SKM-1 (cell line): ENCODE measurements around the gene CEP131.

ENCODE experiments used
- DNase-seq: peaks from one replicate; lab custom pipeline; 2025; ENCODE audit not compliant: unreplicated experiment; lab: John Stamatoyannopoulos, UW

The CEP131 gene

GRCh38 chr17:81239714-81240555 is 17.2 kb upstream of the CEP131 start:
- no peak for DNase-seq

GRCh38 chr17:81238815-81239713 is 16.3 kb upstream of the CEP131 start, which contains the start of the genes NDUFAF8 and TEPSIN:
NDUFAF8 (plus strand) TSS chr17:81239318; CDS start chr17:81239364, 46 bp downstream.
TEPSIN (minus strand) TSS chr17:81239055; CDS start chr17:81239033, 22 bp downstream.
- DNase-seq, result peak; percentile 97

GRCh38 chr17:81238490-81238814 is 15.7 kb upstream of the CEP131 start:
- no peak for DNase-seq

DNA sequence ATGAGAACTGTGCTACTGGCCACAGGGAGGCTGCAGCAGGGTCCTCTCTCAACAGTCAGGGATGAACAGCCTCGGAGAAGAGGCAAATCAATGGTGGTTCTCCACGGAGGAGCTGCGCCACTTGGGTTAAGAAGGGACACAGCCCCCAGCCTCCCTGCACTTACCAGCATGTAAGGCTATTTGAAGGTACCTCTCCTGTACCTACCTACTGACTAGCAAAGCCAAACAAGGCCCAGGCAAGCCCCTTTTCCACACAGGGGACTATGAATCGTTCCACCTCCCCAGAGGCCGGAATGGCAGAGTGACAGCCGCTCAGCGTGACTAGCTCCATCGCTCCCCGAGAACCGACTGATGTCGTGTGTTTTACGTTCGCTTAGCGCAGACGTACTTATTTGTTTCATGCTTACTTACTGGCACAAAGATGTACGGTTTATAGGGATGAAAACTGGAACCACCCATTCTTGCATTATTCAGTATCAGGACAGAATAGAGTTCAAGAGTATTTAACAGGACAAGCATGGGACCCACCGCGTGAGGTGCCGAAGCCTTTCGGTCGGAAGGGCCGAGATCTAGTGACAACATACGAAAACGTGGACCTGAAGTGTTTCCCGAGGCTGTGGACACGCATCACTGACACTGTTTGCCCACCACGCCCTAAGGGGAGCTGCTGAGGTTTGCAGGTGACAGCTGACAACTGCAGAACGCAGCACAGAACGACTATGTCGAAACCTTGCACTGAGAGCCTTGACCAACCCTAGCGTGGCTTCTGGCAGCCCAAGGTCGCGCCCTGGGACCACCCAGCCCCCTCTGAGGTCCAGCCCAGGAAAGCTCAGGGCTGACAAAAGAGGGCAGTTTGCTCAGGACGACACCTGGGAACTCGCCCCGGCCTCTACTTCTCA is 15.1 kb upstream of the CEP131 start:
- no peak for DNase-seq

- DNase-seq, result no peak
These were observed 14.0 kb upstream of the CEP131 start for GRCh38 chr17:81236784-81237183.

DNA sequence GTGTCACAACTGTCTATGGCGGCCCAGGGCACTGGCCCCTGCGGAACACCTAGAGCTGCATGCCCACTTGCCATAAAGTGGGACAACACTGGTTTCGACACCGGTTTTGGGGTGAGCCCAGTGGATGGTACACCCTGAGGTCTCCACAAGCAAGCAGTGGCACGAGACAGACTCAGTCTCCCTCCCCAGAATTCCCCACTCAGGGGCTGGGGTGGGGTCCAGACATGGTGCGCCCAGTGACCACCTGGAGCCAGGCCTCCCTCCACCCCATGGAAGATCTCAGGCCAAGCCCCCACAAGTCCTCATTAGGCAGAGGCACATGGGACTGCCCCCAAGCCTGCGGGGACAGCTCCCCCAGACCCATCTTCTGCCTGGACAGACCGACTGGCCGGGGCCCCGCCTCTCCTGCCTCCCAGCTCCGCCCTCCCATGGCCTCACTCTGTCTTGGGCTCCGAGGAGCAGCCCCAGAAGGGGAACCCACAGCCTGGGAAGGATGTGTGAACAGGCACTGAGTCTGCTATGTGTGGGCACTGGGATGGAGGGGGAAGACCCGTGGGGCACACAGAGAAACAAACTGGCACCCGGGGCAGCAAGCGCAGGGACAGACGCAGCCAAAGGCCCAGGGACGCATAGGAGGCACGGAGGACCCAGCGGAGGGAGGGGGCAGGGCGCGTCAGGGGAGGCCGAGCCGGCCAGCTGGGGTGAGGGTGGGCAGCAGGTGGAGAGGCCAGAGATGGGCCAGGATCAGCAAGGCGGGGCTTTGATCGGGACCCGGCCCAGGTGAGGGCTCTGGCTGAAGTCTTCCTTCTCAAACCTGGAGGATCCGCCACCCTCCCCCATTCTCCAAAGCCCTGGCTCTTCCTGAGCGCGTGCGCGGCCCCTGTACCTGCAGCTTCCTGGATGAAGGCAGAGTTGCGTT is 13.3 kb upstream of the CEP131 start:
- DNase-seq, result no peak

- DNase-seq, result no peak
These were observed 12.4 kb upstream of the CEP131 start for GRCh38 chr17:81234940-81235821.

GRCh38 chr17:81234506-81234855 is 11.7 kb upstream of the CEP131 start:
- no peak for DNase-seq

- no peak for DNase-seq
These were observed 11.2 kb upstream of the CEP131 start for GRCh38 chr17:81233811-81234505.

DNA sequence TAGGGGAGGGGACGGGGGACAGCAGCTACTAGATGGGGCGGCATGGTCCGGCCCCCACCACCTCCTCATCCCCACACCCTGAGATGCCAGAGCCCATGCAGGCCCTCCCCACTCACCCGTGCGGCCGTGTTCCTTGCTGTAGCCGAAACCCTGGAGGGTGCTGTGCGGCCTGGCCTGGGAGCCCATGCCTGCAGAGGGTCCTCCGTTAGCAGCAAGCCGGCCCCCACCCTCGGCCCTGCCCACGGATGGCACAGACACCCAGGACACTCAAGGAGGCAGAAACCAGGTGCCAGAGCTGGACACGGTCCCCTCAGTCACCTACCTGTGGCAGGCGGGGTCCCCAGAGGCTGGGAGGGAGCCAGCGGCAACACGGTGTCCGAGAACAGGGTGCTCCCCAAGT is 10.6 kb upstream of the CEP131 start:
- no peak for DNase-seq

GRCh38 chr17:81232616-81233241 is 10.0 kb upstream of the CEP131 start:
- no peak for DNase-seq

- no peak for DNase-seq
These were observed 9.2 kb upstream of the CEP131 start for GRCh38 chr17:81231766-81232581.

GRCh38 chr17:81231121-81231645 is 8.4 kb upstream of the CEP131 start:
- DNase-seq, result no peak

- DNase-seq, result peak; percentile 14
These were observed 7.5 kb upstream of the CEP131 start for GRCh38 chr17:81230043-81230820.

- no peak for DNase-seq
These were observed 6.8 kb upstream of the CEP131 start for GRCh38 chr17:81229666-81229920.
